ENCODE results near the gene CDK3. TPM values are rescaled to one million over a fixed set of nuclear protein-coding genes. Genes with fewer than 3 reads are reported as not detected.

The CDK3 gene
- total and polyA plus RNA-seq, 12 donors: 0.74 to 56.7 (median 5.5) TPM; not detected in 3

DNA sequence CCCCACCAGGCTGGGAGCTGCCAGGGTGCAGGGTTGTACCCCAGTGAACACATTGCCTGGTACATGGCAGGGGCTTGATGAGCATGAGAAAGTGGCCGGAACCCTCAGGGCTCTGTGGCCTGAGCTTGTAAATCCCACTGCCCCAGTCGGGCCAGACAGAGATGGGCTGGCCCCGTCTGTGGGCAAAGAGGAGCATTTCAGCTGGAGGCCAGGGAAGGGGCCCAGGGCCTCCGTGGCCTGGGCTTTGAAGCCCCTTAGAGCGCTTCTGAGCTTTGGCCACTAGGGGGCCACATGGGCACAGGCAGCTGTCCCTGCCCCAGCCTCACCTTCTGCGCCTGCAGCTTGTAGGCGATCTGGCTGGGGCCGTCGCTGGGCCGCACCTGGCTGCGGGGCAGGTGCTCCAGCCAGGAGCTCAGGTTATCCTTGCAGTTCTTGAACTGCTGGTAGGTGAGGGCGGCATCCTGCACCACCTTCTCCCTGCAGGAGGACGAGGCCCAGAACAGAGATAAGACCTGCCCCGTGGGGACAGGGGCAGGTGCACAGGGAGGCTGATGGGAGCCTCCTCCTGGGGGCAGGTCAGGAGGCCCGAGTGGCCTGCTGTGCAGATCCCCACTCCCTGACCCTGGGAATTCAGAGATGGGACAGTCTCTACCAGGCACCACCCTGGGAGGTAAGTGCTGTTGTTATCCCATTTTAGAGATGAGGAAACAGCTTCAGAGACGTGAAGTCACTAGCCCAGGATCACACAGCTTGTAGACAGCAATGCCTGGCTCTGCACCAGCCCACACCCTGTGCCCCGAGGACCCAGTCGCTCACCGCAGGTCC is 13.7 kb downstream of the CDK3 start:
- H3K36me3 ChIP-seq (replicated peaks in 1 of 2): no peaks in the 10 kb centered on the region
- H3K27me3 ChIP-seq: no peaks in the 10 kb centered on the region
- H3K4me1 ChIP-seq (replicated peaks in 1 of 2): peaks cover 2 to 4% of the 10 kb centered on the region in 2 donors
- no peak overlapping the region for H3K27ac ChIP-seq
- intact Hi-C loops (cut with DNase I): loop anchor here in 1 of 2 donors (5.0 to 10.0 kb wide), 2 partner anchors 160 to 283 kb away; no protein-coding TSS in a partner anchor
- H3K9me3 ChIP-seq (replicated peaks in 1 of 3): no peaks in the 10 kb centered on the region
- WGBS, 4 donors: 20 to 80% (median 27%) methylated on average over 1 to 19 of the region's 19 CpGs
- no peak for TF ChIP-seq POLR2A (IDR thresholded peaks at IDR 0.05)
- TF ChIP-seq, protein P1, sequence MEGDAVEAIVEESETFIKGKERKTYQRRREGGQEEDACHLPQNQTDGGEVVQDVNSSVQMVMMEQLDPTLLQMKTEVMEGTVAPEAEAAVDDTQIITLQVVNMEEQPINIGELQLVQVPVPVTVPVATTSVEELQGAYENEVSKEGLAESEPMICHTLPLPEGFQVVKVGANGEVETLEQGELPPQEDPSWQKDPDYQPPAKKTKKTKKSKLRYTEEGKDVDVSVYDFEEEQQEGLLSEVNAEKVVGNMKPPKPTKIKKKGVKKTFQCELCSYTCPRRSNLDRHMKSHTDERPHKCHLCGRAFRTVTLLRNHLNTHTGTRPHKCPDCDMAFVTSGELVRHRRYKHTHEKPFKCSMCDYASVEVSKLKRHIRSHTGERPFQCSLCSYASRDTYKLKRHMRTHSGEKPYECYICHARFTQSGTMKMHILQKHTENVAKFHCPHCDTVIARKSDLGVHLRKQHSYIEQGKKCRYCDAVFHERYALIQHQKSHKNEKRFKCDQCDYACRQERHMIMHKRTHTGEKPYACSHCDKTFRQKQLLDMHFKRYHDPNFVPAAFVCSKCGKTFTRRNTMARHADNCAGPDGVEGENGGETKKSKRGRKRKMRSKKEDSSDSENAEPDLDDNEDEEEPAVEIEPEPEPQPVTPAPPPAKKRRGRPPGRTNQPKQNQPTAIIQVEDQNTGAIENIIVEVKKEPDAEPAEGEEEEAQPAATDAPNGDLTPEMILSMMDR (IDR thresholded peaks at IDR 0.05): peak; percentile 82 to 98 (median 92)
- DNase-seq: peak; percentile 61 to 85 (median 78)
- no peak overlapping the region for H3K4me3 ChIP-seq

DNA sequence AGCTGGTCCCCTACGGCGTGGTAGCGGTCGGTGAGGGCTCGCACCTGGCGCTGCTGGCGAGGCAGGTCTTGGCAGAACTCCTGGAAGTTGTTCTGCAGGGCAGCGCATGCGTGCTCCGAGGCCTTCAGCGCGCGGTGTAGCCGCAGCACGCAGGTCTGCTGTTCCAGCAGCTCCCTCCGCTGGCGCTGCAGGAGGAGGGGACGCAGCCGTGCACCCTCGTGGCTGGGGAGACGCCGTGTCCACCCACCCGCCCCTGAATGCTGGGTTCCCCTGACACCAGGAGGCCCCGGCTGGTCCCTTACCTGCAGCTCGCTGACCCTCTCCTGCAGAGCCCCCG is 14.2 kb downstream of the CDK3 start:
- WGBS, 4 donors: 63 to 83% (median 78%) methylated on average over 3 to 26 of the region's 26 CpGs
- TF ChIP-seq, protein P1 (IDR thresholded peaks at IDR 0.05): no peak
- TF ChIP-seq POLR2A (IDR thresholded peaks at IDR 0.05): no peak
- Histone ChIP-seq H3K36me3 (replicated peaks in 1 of 2) (no peaks in the 10 kb centered on the region), H3K4me1 (replicated peaks in 1 of 2) (peaks cover 4 to 6% of the 10 kb centered on the region in 2 donors), H3K9me3 (replicated peaks in 1 of 3) (no peaks in the 10 kb centered on the region), H3K27ac (no peak overlapping the region), H3K27me3 (no peaks in the 10 kb centered on the region), H3K4me3 (no peak overlapping the region)
- intact Hi-C loops (cut with DNase I): loop anchor here in 1 of 2 donors (5.0 to 10.0 kb wide), 2 partner anchors 160 to 282 kb away; no protein-coding TSS in a partner anchor
- DNase-seq: no peak

DNA sequence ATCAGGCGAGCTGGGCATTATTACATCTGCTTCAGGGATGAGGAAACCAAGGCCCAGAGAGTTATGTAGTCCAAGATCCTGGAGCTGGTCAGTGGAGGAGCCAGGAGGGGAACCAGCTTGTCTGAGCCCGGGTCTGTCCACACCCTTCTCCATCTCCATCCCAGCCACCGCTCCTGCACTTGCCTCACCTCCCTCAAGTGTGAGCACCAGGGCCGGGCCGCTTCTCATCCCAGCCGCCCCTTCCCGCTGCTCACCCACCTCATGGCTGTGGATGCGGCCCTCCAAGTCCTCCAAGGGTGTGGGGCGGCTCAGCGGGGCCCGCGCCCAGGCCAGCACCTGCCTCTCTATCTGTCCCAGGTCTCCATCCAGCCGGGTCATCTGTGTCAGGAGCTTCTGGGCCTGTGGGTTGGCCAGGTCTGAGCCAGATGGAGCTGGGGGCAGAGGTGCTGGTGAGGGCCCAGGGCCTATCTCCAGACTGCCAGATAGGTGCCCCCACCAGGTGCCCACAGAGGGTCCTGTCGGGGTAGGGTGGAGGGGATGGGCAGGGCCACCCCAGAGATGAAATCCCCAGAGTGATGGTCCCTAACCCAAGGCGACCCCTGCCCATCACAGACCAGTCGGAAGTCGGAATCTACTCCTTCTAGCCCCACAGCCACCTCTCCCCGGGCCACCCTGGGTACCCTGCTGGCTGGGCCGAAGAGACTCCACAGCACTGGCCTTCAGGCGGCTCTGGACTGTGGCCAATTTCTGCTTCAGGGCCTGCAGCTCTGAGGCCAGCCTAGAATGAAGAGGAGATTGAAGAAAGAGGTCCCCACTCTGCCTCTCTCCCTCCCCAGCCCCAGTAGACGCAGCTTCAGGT is 17.1 kb downstream of the CDK3 start:
- intact Hi-C loops (cut with DNase I): loop anchor here in 1 of 2 donors (10.0 kb wide), 1 partner anchor 157 kb away; no protein-coding TSS in a partner anchor
- no peaks in the 10 kb centered on the region for H3K9me3 ChIP-seq (replicated peaks in 1 of 3)
- no peak overlapping the region for H3K27ac ChIP-seq
- no peak for TF ChIP-seq POLR2A (IDR thresholded peaks at IDR 0.05)
- TF ChIP-seq, protein P1 (IDR thresholded peaks at IDR 0.05): no peak
- 64 to 100% (median 84%) methylated on average over 5 to 21 of the region's 21 CpGs for WGBS, 4 donors
- no peak overlapping the region for H3K4me3 ChIP-seq
- peak in 6 of 7 donors; percentile 55 to 78 (median 66) for DNase-seq
- H3K36me3 ChIP-seq (replicated peaks in 1 of 2): no peaks in the 10 kb centered on the region
- H3K27me3 ChIP-seq: no peaks in the 10 kb centered on the region
- H3K4me1 ChIP-seq (replicated peaks in 1 of 2): peaks cover 4 to 6% of the 10 kb centered on the region in 2 donors

DNA sequence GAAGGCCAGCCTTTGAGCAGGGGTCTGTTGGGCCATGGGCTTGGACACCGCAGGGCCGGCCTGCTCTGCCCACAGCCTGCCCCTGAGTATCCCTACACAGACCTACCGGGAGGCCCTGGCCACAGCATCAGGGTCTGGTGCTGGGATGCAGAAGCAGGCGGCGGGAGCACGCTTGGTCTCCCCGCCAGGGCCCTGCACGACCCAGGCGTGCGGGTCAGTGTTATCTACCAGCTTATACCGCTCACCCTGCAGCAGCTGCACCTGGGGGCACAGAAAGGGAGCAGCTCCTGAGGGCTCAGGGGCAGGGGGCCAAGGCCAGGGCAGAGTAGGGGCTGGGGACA is 17.7 kb downstream of the CDK3 start:
- TF ChIP-seq, protein P1 (IDR thresholded peaks at IDR 0.05): no peak
- no peak for TF ChIP-seq POLR2A (IDR thresholded peaks at IDR 0.05)
- H3K27me3 ChIP-seq: no peaks in the 10 kb centered on the region
- intact Hi-C loops (cut with DNase I): loop anchor here in 1 of 2 donors (10.0 kb wide), 1 partner anchor 156 kb away; no protein-coding TSS in a partner anchor

More for the DNA sequence above, 17.7 kb downstream of the CDK3 start:
- Histone ChIP-seq H3K27ac (no peak overlapping the region), H3K4me3 (no peak overlapping the region), H3K9me3 (replicated peaks in 1 of 3) (no peaks in the 10 kb centered on the region), H3K4me1 (replicated peaks in 1 of 2) (peaks cover 4 to 6% of the 10 kb centered on the region in 2 donors), H3K36me3 (replicated peaks in 1 of 2) (no peaks in the 10 kb centered on the region)
- DNase-seq: no peak
- 71 to 83% (median 75%) methylated on average over 1 to 11 of the region's 11 CpGs for WGBS, 4 donors

Measured in adrenal gland (tissue), 12 donors.